Lower leg skin (tissue), 3 donors: Measurements from ENCODE around the gene BNIP5.

ENCODE experiments used
- POLR2A ChIP-seq, 2 donors: fragments of 450-650 bp; IDR thresholded peaks; one replicate each; pipeline ENCODE4 v1.6.1; 2016 to 2017; ENCODE audit warnings: antibody characterized with exemption in 2 of 2, mild to moderate bottlenecking in 1 of 2, moderate library complexity in 1 of 2
- TF ChIP-seq, protein P1 (sequence below), 3 donors: fragments of 450-650 bp; IDR thresholded peaks; one replicate each; pipeline ENCODE4 v1.5.1; 2016; ENCODE audit warnings: antibody characterized with exemption in 3 of 3, mild to moderate bottlenecking in 3 of 3, moderate library complexity in 2 of 3

DNA sequence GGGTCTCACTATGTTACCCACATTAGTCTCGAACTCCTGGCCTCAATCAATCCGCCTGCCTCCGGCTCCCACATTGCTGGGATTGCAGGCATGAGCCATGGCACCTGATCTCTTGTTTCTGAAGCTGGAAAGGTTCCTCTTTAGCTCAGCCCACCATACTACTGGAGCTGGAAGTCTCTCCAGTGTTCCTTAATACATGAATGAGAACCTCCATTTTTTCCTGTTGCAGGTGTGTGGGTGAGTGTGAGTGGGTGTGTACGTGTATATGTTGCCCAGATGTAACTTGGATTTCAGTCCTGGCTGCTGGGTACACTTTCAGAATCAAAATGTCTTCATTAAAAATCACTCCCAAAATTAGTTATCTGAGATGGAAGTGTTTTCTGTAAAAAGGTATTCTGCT lies 55.7 kb downstream of the BNIP5 start:
- TF ChIP-seq, protein P1, sequence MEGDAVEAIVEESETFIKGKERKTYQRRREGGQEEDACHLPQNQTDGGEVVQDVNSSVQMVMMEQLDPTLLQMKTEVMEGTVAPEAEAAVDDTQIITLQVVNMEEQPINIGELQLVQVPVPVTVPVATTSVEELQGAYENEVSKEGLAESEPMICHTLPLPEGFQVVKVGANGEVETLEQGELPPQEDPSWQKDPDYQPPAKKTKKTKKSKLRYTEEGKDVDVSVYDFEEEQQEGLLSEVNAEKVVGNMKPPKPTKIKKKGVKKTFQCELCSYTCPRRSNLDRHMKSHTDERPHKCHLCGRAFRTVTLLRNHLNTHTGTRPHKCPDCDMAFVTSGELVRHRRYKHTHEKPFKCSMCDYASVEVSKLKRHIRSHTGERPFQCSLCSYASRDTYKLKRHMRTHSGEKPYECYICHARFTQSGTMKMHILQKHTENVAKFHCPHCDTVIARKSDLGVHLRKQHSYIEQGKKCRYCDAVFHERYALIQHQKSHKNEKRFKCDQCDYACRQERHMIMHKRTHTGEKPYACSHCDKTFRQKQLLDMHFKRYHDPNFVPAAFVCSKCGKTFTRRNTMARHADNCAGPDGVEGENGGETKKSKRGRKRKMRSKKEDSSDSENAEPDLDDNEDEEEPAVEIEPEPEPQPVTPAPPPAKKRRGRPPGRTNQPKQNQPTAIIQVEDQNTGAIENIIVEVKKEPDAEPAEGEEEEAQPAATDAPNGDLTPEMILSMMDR (IDR thresholded peaks at IDR 0.05) = no peak
- TF ChIP-seq POLR2A (IDR thresholded peaks at IDR 0.05) = no peak
